GM23248 (cell line): ENCODE measurements around the gene RNF217.

ENCODE experiments used
- EZH2 ChIP-seq: fragments of 200-600 bp; sonication (generic); IDR thresholded peaks from 2 replicates; pipeline ENCODE4 v1.6.1; 2018; ENCODE audit warnings: antibody characterized with exemption, mild to moderate bottlenecking; ENCODE audit not compliant: insufficient read depth, poor library complexity, severe bottlenecking
- EZH2phosphoT487 ChIP-seq: fragments of 200-600 bp; sonication (generic); IDR thresholded peaks from 2 replicates; pipeline ENCODE4 v1.6.1; 2018; ENCODE audit warnings: antibody characterized with exemption, moderate library complexity, mild to moderate bottlenecking, low read depth; ENCODE audit not compliant: insufficient read depth

DNA sequence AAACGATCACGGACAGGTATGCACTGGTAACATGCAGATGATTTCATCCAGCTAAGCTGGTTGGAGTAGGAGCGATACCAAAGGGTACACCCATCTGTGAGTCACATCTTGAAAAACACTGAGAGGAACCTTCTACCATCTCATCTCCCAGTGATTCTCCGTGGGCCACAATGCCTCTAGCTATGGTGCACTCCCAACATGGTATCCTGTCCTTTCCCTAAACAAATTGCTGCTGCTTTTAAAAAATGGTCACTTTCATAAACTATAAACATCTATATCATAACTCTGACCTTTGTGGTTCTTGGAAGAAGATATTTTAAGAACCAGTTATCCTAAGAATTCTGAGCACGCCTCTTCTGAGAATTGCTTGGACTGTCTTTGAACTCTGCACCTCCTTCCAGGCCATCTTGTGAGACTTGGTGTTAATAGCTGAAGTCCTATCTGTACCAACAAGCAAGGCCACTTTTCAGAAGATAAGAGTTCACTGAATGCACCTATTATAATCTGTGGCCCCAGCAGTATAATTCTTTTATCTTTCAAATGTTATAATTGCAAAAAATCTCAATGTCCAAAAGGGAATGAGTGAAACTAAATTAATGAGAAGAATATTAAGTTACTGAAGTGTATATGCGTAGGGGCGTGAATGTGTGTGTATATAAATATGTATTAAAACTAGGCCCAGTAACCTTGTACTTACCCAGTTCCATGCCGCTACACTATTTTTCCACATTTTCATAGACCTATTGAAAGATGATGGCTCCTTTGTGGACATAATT is 120.9 kb downstream of the RNF217 start:
- no peak for TF ChIP-seq EZH2
- no peak for TF ChIP-seq EZH2phosphoT487
